Thoracic aorta (tissue), 2 donors: ENCODE data around the gene MXI1. TPM values are rescaled to one million over a fixed set of nuclear protein-coding genes. Genes with fewer than 3 reads are reported as not detected.

Source experiments
- ATAC-seq: fragments of 150-250 bp; one replicate; pipeline ENCODE4 v1.8.0; 2017; ENCODE audit warnings: low read depth; ENCODE audit not compliant: insufficient number of reproducible peaks, low FRiP score
- DNase-seq: peaks from one replicate; pipeline ENCODE4 v3.0.0-alpha.2; 2020; ENCODE audit warnings: low spot score
- H3K27ac ChIP-seq, 2 donors: fragments of 200-600 bp; sonication (generic); 1 replicate in 1 of 2; 2 replicates in 1 of 2; pipeline ENCODE4 v1.5.1; 2016; ENCODE audit warnings: mild to moderate bottlenecking in 2 of 2, moderate library complexity in 2 of 2
- H3K27me3 ChIP-seq: fragments of 200-600 bp; sonication (generic); replicated peaks from 2 replicates; pipeline ENCODE4 v1.6.0; 2016; ENCODE audit warnings: mild to moderate bottlenecking; ENCODE audit not compliant: insufficient read depth
- H3K36me3 ChIP-seq: fragments of 200-600 bp; sonication (generic); one replicate; pipeline ENCODE4 v1.5.1; 2016
- H3K4me1 ChIP-seq, 2 donors: fragments of 200-600 bp; sonication (generic); 1 replicate in 1 of 2; 2 replicates in 1 of 2; pipeline versions ENCODE4 v1.5.1 to v1.6.0; 2016; ENCODE audit warnings: low read depth in 2 of 2, mild to moderate bottlenecking in 1 of 2; ENCODE audit not compliant: control insufficient read depth in 1 of 2
- H3K4me3 ChIP-seq: fragments of 200-600 bp; sonication (generic); 2 replicates; pipeline ENCODE4 v1.5.1; 2016; ENCODE audit warnings: mild to moderate bottlenecking
- H3K9me3 ChIP-seq: fragments of 200-600 bp; sonication (generic); 2 replicates; pipeline ENCODE4 v1.5.1; 2016
- CTCF ChIP-seq: fragments of 200-600 bp; sonication (generic); IDR thresholded peaks from one replicate; pipeline ENCODE4 v1.5.1; 2019; ENCODE audit warnings: antibody characterized with exemption
- total RNA-seq, 2 donors: library from RNA; depleted of rRNA; stranded (reverse); fragments of >200 nt; gene quantifications; one replicate each; pipeline versions ENCODE4 v1.1.0 to v1.2.3, GENCODE V29; 2016

MXI1 gene
- total RNA-seq, 2 donors from 2014 or later = 87.7 to 92.8 TPM

GRCh38 chr10:110209454-110209925, 2.1 kb downstream of the MXI1 start:
- H3K4me1 ChIP-seq = peaks cover 16 to 39% of the 10 kb centered on the region in 2 donors
- H3K4me3 ChIP-seq = peak overlapping the region; percentile 93
- no peak for ATAC-seq
- no peaks in the 10 kb centered on the region for H3K36me3 ChIP-seq
- DNase-seq = peak; percentile 55
- H3K27me3 ChIP-seq = no peaks in the 10 kb centered on the region
- peak overlapping the region; percentile 86 to 99 for H3K27ac ChIP-seq
- TF ChIP-seq CTCF = no peak
- no peaks in the 10 kb centered on the region for H3K9me3 ChIP-seq

GRCh38 chr10:110209926-110210673, 2.7 kb downstream of the MXI1 start:
- Histone ChIP-seq H3K4me3 (peak overlapping the region; percentile 93), H3K27ac (peak overlapping the region; percentile 99 to 100), H3K36me3 (no peaks in the 10 kb centered on the region), H3K9me3 (no peaks in the 10 kb centered on the region), H3K27me3 (no peaks in the 10 kb centered on the region), H3K4me1 (peaks cover 18 to 45% of the 10 kb centered on the region in 2 donors)
- no peak for TF ChIP-seq CTCF
- DNase-seq (no peak), ATAC-seq (no peak)

GRCh38 chr10:110210674-110211464, 3.5 kb downstream of the MXI1 start:
- ATAC-seq (peak; percentile 94), DNase-seq (peak; percentile 89)
- no peak for TF ChIP-seq CTCF
- Histone ChIP-seq H3K27me3 (no peaks in the 10 kb centered on the region), H3K4me3 (peak overlapping the region; percentile 93), H3K4me1 (peaks cover 18 to 52% of the 10 kb centered on the region in 2 donors), H3K27ac (peak overlapping the region; percentile 99 to 100), H3K9me3 (no peaks in the 10 kb centered on the region), H3K36me3 (no peaks in the 10 kb centered on the region)

GRCh38 chr10:110211465-110211843, 4.0 kb downstream of the MXI1 start:
- Histone ChIP-seq H3K4me1 (peaks cover 23 to 58% of the 10 kb centered on the region in 2 donors), H3K9me3 (no peaks in the 10 kb centered on the region), H3K36me3 (no peaks in the 10 kb centered on the region), H3K27ac (peak overlapping the region; percentile 99 to 100), H3K4me3 (peak overlapping the region; percentile 93), H3K27me3 (no peaks in the 10 kb centered on the region)
- DNase-seq = no peak
- no peak for TF ChIP-seq CTCF
- no peak for ATAC-seq
